NT2/D1 (cell line): Measurements from ENCODE around the gene TTC16.

Experiments used
- DNase-seq: peaks from one replicate; pipeline ENCODE4 v3.0.0-alpha.2; 2011; ENCODE audit warnings: low read depth, low spot score
- H3K27me3 ChIP-seq: 2 replicates; pipeline ENCODE4 v1.6.0; 2011; ENCODE audit warnings: mild to moderate bottlenecking; ENCODE audit not compliant: insufficient read length, insufficient read depth
- H3K36me3 ChIP-seq: 2 replicates; pipeline ENCODE4 v1.6.1; 2011; ENCODE audit warnings: mild to moderate bottlenecking, low read length, mixed read lengths; ENCODE audit not compliant: insufficient read depth, insufficient read length
- H3K4me1 ChIP-seq: 2 replicates; pipeline ENCODE4 v1.5.1; 2011; ENCODE audit not compliant: insufficient read depth, insufficient read length
- H3K4me3 ChIP-seq: 2 replicates; pipeline ENCODE4 v1.5.1; 2011; ENCODE audit warnings: low read depth; ENCODE audit not compliant: insufficient read length
- H3K9ac ChIP-seq: 2 replicates; pipeline ENCODE4 v1.6.0; 2011; ENCODE audit warnings: low read depth; ENCODE audit not compliant: insufficient read length
- H3K9me3 ChIP-seq: 2 replicates; pipeline ENCODE4 v1.5.1; 2011; ENCODE audit warnings: mild to moderate bottlenecking, low read length; ENCODE audit not compliant: insufficient read depth
- SUZ12 ChIP-seq: IDR thresholded peaks from 2 replicates; pipeline ENCODE4 v1.6.1; 2011; ENCODE audit not compliant: insufficient read length, insufficient read depth; ENCODE audit errors: extremely low read depth
- YY1 ChIP-seq: IDR thresholded peaks from 2 replicates; pipeline ENCODE4 v1.6.1; 2011; ENCODE audit not compliant: insufficient read length, insufficient read depth
- ZNF274 ChIP-seq: IDR thresholded peaks from 2 replicates; pipeline ENCODE4 v1.6.1; 2011; ENCODE audit warnings: mild to moderate bottlenecking, low read depth, low read length

Gene TTC16

DNA sequence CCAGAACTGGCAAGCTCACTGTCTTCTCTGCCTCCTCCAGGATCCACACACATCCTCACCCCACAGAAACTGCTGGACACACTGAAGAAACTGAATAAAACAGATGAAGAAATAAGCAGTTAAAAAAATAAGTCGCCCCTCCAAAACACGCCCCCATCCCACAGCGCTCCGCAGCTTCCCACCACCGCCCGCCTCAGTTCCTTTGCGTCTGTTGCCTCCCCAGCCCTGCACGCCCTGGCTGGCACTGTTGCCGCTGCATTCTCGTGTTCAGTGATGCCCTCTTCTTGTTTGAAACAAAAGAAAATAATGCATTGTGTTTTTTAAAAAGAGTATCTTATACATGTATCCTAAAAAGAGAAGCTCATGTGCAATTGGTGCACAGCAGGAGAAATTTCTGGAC, 25.1 kb upstream of the TTC16 start:
- no peak overlapping the region for H3K4me3 ChIP-seq
- H3K9me3 ChIP-seq = peaks cover 15% of the 10 kb centered on the region; the same call in 1 of the 2 replicates
- no peaks in the 10 kb centered on the region for H3K27me3 ChIP-seq
- no peak for DNase-seq
- peaks cover 7% of the 10 kb centered on the region for H3K36me3 ChIP-seq
- peaks cover 4% of the 10 kb centered on the region for H3K4me1 ChIP-seq
- TF ChIP-seq YY1 (no peak), ZNF274 (no peak), SUZ12 (no peak)
- no peak overlapping the region for H3K9ac ChIP-seq

DNA sequence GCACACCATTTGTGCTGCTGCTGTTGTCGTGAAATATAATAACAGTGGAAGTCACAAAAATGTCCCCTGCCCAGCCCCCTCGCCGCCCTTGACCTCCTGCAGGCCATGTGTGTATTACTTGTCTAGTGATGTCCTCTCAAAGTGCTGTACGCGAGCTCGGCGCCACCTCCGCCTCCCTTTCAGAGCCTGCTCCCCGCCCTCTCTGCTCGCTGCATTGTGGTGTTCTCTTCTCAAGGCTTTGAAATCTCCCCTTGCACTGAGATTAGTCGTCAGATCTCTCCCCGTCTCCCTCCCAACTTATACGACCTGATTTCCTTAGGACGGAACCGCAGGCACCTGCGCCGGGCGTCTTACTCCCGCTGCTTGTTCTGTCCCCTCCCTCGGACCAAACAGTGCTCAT, 23.8 kb upstream of the TTC16 start:
- Histone ChIP-seq H3K9me3 (peaks cover 15% of the 10 kb centered on the region; the same call in 1 of the 2 replicates), H3K4me3 (no peak overlapping the region), H3K4me1 (no peaks in the 10 kb centered on the region), H3K9ac (no peak overlapping the region), H3K27me3 (no peaks in the 10 kb centered on the region), H3K36me3 (peaks cover 7% of the 10 kb centered on the region)
- DNase-seq = no peak
- no peak for TF ChIP-seq ZNF274
- no peak for TF ChIP-seq SUZ12
- TF ChIP-seq YY1 = no peak

DNA sequence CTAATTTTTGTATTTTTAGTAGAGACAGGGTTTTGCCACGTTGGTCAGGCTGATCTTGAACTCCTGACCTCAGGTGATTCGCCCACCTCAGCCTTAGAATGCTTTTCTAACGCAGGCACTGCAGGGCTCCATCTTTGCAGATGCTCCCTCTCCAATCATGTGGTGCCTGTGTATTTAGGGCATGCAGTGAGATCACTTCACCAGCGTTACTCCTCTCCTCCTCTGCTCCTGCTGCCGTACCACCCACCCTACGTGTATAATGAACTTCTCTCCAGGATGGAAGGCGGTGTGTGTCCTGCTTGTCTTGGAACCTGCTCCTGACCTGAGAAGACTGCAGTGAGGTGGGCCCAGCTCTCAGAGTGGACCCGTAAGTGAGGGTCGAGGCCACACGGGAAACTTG, 22.7 kb upstream of the TTC16 start:
- no peak for DNase-seq
- Histone ChIP-seq H3K9ac (no peak overlapping the region), H3K4me1 (no peaks in the 10 kb centered on the region), H3K9me3 (peaks cover 15% of the 10 kb centered on the region; the same call in 1 of the 2 replicates), H3K36me3 (peaks cover 7% of the 10 kb centered on the region), H3K4me3 (no peak overlapping the region), H3K27me3 (no peaks in the 10 kb centered on the region)
- TF ChIP-seq ZNF274 (no peak), SUZ12 (no peak), YY1 (no peak)

DNA sequence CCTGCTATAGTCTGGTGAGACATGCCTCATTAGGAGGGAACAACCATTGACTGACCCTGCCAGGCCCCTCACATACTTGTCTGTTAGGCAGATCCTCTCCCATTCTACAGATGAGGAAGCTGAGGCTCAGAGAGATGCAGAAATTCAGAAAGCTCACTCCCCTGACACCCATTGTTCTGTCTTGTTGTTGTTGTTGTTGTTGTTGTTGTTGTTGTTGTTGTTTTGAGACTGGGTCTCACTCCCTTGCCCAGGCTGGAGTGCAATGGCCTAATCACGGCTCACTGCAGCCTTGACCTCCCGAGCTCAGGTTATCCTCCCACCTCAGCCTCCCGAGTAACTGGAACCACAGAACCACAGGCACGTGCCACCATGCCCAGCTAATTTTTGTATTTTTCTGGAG, 22.2 kb upstream of the TTC16 start:
- no peaks in the 10 kb centered on the region for H3K27me3 ChIP-seq
- H3K9me3 ChIP-seq = peaks cover 15% of the 10 kb centered on the region; the same call in 1 of the 2 replicates
- peaks cover 7% of the 10 kb centered on the region for H3K36me3 ChIP-seq
- DNase-seq = no peak
- no peak for TF ChIP-seq ZNF274
- H3K4me3 ChIP-seq = no peak overlapping the region
- no peak overlapping the region for H3K9ac ChIP-seq
- no peaks in the 10 kb centered on the region for H3K4me1 ChIP-seq

DNA sequence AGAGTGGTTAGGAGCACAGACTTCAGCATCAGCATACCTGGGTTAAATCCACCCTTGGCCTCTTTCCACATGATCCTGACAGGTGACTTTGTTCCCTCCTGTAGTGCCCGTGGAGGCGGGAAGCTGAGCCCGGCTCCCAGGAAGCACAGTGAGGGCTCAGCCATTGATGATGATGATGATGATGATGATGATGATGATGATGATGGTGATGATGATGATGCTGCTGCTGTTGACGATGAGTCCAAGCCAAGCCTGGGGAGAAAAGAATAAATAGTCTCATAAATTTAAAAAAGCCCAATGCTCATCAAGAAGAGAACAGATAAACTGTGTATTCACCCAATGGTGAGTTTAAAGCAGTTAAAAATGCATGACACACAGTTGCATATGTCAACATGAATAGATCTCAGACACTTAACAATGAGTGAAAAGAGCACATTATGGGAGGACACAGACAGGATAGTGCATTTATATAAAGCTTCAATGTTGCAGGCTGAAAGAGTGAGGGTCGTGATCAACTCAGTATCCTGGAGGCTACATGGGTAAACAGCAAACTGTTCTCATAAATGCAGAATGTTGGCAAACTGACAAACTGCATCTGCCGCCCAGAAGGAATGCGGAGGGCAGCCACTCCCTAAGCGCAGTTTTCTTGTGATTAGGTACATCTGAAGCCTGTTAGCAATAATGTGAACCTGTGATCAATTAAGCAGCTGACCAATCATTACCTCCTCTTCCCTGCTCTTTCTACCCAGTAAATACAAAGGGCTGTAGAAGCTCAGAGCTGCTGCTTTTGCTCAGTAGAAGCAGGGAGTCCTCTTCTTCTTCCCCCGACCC, 20.8 kb upstream of the TTC16 start:
- H3K9me3 ChIP-seq = 0 out of 2 replicates have a peak, but pooled peaks cover 3% of the 10 kb centered on the region
- no peaks in the 10 kb centered on the region for H3K27me3 ChIP-seq
- no peak for DNase-seq

DNA sequence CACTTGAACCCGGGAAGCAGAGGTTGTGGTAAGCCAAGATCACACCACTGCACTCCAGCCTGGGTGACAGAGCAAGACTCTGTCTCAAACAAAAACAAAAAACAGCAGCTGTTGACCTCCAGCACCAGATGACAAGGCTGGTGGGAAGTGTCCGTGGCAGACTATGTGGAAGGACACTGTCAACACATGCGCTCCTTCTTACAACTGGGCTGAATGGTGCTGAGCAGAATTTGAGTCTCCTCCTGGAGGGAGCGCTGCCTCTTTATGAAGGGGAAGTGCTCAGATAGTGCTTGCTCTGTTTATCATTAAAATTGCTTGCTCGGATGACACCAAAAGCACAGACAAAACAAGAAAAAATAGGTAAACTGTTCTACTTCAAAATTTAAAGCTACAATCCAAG, 18.3 kb upstream of the TTC16 start:
- Histone ChIP-seq H3K4me1 (no peaks in the 10 kb centered on the region), H3K9me3 (no peaks in the 10 kb centered on the region), H3K4me3 (no peak overlapping the region), H3K27me3 (no peaks in the 10 kb centered on the region), H3K36me3 (no peaks in the 10 kb centered on the region), H3K9ac (no peak overlapping the region)
- DNase-seq = no peak
- TF ChIP-seq YY1 (no peak), SUZ12 (no peak), ZNF274 (no peak)

More for the DNA sequence above, 20.8 kb upstream of the TTC16 start:
- Histone ChIP-seq H3K4me1 (no peaks in the 10 kb centered on the region), H3K36me3 (peaks cover 7% of the 10 kb centered on the region), H3K4me3 (no peak overlapping the region), H3K9ac (no peak overlapping the region)
- TF ChIP-seq YY1 = no peak
- TF ChIP-seq ZNF274 = no peak
- no peak for TF ChIP-seq SUZ12

DNA sequence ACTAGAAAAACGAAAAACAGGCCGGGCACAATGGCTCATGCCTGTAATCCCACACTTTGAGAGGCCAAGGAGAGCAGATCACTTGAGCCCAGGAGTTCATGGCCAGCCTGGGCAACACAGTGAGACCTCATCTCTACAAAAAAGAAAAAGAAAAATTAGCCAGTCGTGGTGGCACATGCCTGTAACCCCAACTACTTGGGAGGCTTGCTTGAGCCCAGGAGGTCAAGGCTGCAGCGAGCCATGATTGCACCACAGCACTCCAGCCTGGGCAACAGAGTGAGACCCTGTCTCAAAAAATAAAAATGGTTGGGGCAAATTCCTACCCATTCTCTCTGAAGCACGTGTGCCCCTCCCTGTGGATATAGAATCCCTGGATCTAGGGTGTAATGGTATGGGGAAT, 17.5 kb upstream of the TTC16 start:
- no peak for DNase-seq
- Histone ChIP-seq H3K9me3 (no peaks in the 10 kb centered on the region), H3K36me3 (no peaks in the 10 kb centered on the region), H3K4me3 (no peak overlapping the region), H3K4me1 (no peaks in the 10 kb centered on the region), H3K9ac (peak overlapping the region; percentile 84), H3K27me3 (no peaks in the 10 kb centered on the region)
- no peak for TF ChIP-seq ZNF274
- TF ChIP-seq SUZ12 = no peak
- no peak for TF ChIP-seq YY1
